Kidney capillary endothelial cell (primary cell): ENCODE measurements around the gene TPST1.
"Not testable (repeated sequence)": the region's sequence is repeated elsewhere in the genome, so short reads cannot be mapped to it uniquely, and the experiment has no call there.

Experiments used
- DNase-seq: peaks from one replicate; pipeline ENCODE4 v3.0.0-alpha.2; 2018; ENCODE audit warnings: low spot score

The TPST1 gene

DNA sequence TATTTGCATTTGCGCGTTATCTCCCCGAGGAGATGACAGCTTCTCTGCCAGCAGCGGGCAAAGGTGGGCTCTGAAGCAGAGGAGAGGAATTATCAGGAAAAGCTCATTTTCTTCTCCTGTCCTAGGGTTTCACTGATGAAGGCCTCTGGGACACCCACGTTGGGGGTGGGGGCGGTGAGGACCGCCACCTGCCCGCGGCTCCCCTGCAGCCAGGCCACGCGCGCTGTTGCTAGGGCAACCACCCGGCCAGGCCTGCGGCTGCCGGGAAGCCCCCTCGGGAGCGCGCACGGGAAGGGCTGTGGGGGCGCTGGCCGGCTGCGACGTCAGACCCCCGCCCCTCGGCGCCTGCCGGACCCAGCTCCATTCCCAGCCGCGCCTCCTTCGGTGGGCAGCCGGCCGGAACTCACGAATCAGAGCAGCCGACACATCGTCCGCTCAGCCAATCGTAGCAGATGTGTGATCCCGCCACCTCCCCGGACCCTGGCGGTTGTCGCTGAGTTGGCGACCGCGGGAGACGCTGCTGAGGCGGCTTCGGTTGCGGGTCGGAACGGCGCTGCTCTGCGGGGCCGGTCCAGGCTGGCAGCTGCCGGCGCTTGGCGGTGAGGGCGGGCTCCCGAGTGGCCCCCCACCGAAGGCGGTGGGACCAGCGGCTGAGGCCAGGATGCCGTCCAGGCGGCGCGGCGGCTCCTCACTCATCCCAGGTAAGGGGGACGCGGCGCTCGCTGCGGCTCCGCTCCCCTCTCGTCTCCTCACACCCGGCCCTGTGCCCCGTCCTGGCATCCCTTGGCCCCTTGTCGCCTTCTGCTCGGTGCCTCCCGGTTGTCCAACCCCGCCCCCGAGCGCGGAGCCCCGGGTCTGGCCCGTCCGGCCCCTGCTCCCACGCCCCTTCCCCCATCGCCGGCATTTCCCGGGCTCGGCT, at the start of gene TPST1:
Gene TPST1, plus strand, starts transcription at position 513 of the 919 bp plus-strand sequence. CDS start 35,092 bp downstream, outside the sequence.
- DNase-seq: peak; percentile 71

GRCh38 chr7:66156035-66156434, 49.1 kb upstream of the TPST1 start:
- not testable (repeated sequence) for DNase-seq

- DNase-seq: no peak
These were observed 48.1 kb upstream of the TPST1 start for GRCh38 chr7:66157060-66157459.

- no peak for DNase-seq
These were observed 42.5 kb upstream of the TPST1 start for GRCh38 chr7:66162622-66163021.

GRCh38 chr7:66163186-66163610, 41.9 kb upstream of the TPST1 start:
- DNase-seq: no peak

DNA sequence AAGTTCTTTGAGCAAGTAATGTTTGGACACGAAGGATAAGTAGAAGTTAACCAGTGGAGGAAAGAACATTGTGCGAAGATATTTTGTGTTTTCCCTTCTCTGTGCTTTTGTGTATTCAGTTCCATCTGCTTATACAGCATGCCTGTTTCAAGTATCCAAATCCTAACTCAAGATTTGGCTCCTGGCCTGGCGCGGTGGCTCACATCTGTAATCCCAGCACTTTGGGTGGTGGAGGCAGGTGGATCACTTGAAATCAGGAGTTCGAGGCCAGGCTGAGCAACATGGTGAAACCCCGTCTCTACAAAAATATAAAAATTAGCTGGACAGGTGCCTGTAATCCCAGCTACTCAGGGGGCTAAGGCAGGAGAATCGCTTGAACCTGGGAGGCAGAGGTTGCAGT, 40.8 kb upstream of the TPST1 start:
- DNase-seq: no peak

GRCh38 chr7:66167773-66168387, 37.3 kb upstream of the TPST1 start:
- peak; percentile 27 for DNase-seq

DNA sequence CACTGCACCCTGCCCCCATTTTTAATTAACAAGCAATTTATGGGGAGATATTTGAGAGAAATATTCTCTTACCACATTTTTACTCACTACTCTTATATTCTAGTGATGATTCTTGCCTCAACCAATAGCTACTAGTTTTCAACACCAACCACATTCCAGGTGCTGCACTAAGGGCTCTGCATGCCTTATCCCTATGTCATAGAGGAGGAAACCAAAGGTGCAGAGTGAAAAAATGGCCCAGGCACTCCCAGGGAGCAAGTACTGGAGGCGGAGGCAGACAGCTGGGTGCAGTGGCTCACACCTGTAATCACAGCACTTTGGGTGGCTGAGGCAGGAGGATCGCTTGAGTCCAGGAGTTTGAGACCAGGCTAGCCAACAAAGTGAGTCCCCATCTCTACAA, 35.5 kb upstream of the TPST1 start:
- DNase-seq: no peak

- no peak for DNase-seq
These were observed 34.6 kb upstream of the TPST1 start for GRCh38 chr7:66170309-66171231.

DNA sequence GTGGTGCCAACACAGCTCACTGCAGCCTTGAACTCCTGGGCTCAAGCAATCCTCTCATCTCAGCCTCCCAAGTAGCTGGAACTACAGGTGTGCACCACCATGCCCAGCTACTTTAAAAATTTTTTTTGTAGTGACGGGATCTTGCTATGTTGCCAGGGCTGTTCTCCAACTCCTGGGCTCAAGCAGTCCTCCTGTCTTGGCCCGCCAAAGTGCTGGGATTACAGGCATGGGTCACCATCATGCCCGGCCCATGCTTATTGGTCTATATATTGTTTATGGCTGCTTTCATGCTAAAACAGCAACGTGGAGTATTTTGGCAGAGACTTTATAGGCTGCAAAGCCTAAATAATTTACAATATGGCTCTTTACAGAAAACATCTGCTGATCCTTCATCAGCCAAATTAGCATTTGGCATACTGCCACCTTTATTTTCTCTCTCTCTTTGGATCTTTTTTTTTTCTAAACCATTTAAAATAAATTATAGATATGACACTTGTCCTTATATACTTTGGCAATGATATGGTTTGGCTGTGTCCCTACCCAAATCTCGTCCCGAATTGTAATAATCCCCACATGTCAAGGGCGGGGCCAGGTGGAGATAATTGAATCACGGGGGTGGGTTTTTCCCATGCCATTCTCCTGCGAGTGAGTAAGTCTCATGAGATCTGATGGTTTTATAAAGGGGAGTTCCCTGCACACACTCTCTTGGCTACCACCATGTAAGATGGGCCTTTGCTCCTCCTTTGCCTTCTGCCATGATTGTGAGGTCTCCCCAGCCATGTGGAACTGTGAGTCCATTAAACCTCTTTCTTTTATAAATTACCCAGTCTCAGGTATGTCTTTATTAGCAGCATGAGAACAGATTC, 32.4 kb upstream of the TPST1 start:
- not testable (repeated sequence) for DNase-seq

GRCh38 chr7:66173856-66174255, 31.3 kb upstream of the TPST1 start:
- no peak for DNase-seq

- not testable (repeated sequence) for DNase-seq
These were observed 30.1 kb upstream of the TPST1 start for GRCh38 chr7:66175006-66175405.

DNA sequence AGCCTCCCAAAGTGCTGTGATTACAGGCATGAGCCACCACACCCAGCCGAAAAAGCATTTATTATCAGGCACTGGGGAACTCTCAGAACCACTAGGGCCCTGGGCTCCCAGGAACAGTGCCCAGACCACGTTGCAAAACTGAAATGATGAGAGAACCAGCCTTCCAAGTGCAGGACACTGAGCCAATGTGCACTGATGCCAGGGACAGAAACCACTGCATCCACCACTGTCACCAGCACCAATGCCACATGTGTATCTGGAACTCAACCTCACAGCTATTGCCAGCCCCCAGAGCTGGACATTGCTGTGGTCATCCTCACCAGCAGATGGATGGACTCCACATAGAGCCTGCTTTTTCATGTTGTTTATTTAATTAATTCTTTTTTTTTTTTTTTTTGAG, 28.2 kb upstream of the TPST1 start:
- DNase-seq: no peak

GRCh38 chr7:66178258-66178657, 26.9 kb upstream of the TPST1 start:
- no peak for DNase-seq

GRCh38 chr7:66181329-66181728, 23.8 kb upstream of the TPST1 start:
- no peak for DNase-seq

DNA sequence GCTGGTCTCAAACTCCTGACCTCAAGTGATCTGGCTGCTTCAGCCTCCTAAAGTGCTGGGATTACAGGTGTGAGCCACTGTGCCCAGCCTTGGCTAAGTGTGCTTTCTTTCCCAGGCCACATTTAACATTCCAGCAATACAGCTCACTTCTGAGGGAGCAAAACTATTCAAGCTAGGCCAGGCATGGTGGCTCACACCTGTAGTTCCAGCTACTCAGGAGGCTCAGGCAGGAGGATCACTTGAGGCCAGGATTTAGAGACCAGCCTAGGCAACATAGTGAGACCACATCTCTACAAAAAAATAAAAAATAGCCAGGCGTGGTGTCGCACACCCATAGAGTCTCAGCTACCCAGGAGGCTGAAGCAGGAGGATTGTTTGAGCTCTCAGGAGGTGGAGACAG, 23.3 kb upstream of the TPST1 start:
- DNase-seq: no peak

- DNase-seq: no peak
These were observed 22.2 kb upstream of the TPST1 start for GRCh38 chr7:66182920-66183319.

DNA sequence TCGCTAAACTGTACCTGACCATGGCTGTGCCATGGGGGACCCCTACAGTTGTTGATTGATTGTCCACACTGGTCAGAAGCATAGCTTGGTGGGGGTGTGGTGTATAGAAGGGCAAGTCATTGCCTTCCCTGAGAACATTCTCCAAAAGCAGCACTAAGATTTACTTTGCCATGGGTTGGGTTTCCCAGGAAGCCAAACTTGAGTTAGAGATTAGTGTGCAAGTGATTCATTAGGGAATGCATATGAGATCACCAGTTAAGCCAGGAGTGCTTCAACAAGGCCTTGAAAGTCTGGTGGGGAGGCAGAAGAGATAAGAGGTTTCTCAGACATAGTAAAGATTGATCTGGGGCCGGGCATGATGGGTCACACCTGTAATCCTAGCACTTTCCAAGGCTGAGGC, 21.4 kb upstream of the TPST1 start:
- DNase-seq: no peak

DNA sequence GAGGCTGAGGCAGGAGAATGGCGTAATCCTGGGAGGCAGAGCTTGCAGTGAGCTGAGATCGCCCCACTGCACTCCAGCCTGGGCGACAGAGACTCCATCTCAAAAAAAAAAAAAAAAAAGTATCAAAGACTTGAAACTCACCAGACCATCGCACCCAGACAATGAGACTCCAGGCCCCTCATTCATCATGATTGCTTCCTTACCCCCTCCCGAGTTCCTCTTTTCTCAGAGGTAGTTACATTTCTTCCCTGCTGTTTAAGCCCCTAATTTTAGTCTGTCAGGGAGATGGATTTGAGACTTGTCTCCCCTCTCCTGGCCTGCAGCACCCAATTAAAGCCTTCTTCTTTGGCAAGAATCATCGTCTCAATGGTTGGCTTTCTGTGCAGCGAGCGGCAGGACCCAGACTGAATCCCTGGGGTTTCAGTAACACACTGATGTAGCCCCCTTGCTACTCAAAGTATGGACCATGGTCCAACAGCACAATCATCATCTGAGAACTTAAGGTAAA, 19.4 kb upstream of the TPST1 start:
- DNase-seq: no peak

- no peak for DNase-seq
These were observed 18.1 kb upstream of the TPST1 start for GRCh38 chr7:66186991-66187390.

DNA sequence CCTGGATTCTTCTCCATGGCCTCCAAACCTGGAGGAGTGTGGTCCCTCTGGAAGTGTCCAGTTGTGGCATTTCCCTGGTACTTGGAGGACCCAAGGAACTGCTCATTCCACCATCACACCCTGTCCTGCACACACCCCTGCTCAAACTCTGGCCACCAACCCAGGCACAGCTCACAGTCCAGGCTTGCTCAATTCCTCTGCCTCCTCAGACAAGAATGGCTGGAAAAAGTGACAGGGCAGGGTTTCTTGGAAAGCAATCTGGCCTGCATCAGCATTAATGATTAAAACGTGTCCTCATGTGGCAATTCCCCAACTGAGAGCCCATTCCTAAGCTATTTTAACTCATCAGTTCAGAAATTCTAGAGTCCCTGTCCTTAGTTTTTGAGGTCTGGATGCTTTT, 17.2 kb upstream of the TPST1 start:
- DNase-seq: no peak
